ENCODE data around the gene GARNL3.
A peak's percentile ranks its signal among the peaks of the same experiment; 100 is the strongest.

GARNL3 gene

GRCh38 chr9:127411122-127411521 lies 146.5 kb downstream of the GARNL3 start:
- DNase-seq: no peak

DNA sequence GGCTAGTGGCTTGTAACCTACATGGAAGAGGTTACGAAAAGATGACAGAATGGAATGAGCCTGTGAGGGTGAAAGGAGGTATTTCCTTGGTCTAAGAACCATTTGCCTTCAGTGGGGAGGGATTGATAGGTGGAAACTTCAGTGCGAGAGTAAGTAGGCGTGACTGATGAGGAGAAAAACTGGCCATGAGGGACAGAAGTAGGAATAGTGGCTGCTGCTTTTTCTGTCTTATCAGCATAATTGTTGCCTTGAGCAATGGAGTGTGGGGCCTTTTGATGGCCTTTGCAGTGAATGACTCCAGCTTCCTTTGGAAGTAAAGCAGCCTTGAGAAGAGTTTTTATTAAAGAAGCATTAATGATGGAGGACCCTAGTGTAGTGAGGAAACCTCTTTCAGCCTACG lies 150.6 kb downstream of the GARNL3 start:
- DNase-seq: no peak

DNA sequence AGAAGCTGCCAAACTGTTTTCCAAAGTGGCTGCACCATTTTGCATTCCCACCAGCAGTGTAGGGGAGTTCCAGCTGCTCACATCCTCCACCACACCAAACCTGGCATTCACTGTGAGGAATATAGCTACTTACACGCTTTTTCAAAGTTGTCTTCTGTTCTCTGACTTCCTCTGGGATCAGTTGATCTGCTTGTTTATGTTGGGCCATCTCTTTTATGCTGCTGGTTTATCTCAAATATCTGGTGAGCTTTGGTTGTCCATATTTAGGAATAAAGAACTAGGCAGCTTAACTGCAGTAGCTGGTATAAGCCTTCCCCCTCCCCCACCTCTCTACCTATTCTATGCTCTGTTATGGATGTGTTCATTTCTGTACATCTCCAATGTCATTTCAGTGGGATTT lies 151.1 kb downstream of the GARNL3 start:
- DNase-seq: no peak

DNA sequence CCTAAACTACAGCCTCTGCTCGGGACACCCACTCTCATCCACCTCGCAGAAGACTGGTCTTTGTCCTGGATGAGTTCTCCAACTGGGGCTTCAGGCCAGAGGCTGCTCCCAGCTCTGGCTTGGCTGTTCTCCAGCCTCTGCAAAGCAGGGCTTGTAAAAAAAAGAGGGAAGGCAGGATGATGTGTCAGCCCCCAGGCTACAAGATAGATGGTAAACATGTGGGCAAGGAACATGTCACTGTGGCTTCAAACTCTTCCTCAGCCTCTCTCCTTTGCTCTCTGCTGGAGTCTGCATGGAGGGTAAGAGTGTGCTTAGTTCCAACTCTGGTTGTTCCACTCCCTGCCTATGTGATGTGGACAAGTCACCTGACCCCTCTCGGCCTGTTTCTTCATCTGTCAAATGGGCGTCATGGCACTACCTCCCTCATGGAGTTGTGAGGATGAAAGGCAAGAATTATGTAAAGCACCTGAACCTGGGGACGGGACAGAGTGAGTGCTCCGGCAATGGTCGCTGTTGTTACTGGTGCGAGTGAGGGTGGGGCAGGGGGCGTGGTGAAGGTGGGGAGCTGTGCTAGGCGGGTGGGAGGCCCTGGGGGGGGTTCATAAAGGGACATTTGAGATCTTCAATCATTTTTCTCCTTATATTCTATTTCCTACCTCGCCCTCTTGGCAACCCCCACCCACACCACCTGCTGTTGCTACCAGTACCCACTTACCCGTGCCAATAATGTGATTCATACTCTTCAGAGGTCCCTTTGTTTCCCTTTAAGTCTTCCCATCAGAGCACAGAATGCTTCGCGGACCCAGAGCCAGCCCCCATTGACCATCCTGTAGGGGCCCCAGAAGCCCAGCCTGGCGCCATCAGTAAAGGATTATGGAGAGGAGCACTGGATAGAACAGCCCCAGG lies 152.8 kb downstream of the GARNL3 start:
- DNase-seq: peak; percentile 4

- DNase-seq: peak; percentile 19
Observed at GRCh38 chr9:127418037-127418471, 153.5 kb downstream of the GARNL3 start.

DNA sequence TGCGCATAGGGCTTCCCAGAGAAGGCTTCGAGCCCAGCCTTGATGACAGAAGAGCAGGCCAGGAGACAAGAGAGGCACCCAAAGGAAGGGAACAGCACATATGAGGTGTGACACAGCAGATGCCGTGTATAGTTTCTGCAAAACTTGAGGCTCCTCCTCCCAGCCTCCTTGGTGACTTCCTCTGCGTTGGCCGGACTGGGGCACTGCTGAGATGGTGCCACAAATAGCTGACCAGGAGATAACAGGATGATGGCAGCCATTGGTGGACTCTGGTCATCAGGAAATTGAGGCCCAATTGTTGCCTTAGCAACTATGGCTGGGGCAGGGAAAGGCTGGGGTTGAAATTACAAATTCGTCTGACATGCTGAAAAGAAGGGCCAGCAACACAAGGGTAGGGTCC lies 154.8 kb downstream of the GARNL3 start:
- no peak for DNase-seq

GRCh38 chr9:127421057-127421456 lies 156.5 kb downstream of the GARNL3 start:
- no peak for DNase-seq

DNA sequence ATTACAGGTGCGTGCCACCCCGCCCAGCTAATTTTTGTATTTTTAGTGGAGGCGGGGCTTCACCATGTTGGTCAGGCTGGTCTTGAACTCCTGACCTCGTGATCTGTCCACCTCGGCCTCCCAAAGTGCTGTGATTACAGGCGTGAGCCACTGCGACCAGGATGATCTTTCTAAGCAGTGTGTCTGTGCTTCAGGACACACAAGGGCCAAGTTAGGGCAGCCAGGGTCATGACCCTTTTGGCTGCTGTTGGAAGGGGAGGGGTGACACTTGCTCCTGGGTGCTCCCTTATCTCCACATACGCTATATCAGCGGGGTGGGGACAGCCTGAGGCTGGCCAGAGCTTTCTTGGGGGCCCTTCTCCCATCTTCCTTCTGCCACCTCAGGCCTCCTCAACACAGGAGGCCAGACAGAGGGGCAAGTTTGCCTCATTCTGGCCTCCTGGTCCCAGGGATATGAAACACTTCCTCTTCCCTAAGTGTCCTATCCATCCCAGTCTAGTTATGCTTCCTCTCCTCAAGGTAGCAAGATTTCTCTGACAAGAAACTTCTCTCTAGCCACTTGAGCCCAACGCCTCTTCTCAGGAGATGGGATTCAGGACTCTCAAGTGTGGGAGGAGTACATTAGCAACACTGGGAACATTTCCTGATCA lies 157.7 kb downstream of the GARNL3 start:
- no peak for DNase-seq

GRCh38 chr9:127422787-127423186 lies 158.2 kb downstream of the GARNL3 start:
- DNase-seq: no peak

DNA sequence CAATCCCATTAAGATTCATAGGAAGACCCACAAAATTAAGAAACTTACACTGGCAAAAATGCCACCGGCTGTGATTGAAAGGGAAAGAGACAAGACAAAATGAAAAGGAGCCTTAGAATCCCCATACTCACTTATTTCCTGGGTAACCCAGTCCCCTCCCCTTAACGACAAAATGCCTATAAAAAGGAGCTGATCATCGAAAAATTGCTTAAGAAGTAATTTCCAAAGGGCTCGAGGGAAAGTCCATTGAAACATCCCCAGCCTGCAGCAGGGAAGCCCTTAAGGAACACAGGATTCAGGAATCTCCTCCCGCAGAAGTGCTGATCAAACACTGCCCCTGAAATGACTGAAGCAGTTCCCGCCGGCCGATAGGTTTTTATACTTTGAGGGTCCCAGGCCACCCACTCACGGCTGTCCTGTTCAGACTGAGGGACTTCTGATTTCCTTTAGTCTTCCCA lies 158.9 kb downstream of the GARNL3 start:
- DNase-seq: no peak

- DNase-seq: peak; percentile 80
Observed at GRCh38 chr9:127423934-127424675, 159.5 kb downstream of the GARNL3 start, which contains the start of gene ZNF79. TSS of gene ZNF79 (plus strand) at chr9:127424382. CDS start at chr9:127424788, 406 bp downstream.

GRCh38 chr9:127424676-127424999 lies 160.1 kb downstream of the GARNL3 start:
- DNase-seq: no peak

- no peak for DNase-seq
Observed at GRCh38 chr9:127426756-127427155, 162.2 kb downstream of the GARNL3 start.

DNA sequence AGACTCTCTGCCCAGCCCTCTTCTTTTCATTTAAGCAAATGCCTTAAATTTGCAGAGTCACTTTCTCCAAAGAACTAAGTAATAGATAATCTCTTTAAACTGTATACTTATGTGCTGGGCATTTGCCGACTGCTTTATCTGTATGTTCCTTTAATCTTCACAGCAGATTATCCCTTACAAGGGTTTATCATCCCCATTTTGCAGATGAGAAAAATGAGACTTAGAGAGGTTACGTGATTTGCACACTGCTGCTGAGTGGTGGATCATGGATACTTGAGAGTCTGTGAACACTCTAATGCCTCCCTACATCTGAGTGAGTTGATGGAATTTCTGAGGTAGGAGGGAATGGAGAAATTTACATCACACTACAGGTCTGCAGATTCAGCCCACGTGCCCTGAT lies 163.8 kb downstream of the GARNL3 start:
- no peak for DNase-seq

- no peak for DNase-seq
Observed at GRCh38 chr9:127430415-127430814, 165.8 kb downstream of the GARNL3 start.

DNA sequence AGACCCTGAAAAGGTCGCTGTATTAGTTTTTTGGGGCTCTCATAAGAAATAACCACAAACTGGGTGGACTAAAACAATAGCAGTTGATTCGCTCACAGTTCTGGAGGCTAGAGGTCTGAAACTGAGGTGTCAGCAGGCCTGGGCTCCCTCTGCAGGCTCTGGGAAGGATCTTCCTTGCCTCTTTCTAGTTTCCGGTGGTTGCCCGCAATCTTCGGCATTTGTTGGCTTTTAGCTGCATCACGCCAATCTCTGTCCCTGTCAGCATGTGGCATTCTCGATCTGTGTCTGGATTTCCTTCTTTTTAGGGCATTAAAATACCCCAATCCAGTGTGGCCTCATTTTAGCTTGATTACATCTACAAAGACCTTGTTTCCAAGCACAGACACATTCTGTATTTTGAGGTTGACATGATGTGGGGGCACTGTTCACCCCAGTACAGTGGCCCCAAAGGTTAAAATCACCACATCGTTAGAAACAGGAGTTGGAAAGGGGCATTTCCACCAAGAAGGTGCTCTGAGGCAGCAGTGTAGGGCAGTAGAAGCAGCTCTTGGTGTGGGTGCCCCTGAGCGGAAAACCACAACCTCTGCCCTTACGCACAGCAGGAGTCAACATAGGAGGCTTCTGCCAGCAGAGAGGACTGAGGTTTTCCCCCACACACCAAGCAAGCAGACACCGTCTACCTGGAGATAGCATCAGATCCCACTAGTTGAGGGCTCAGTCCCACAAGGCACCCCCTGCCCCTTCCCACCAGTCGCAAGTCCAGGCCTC lies 173.1 kb downstream of the GARNL3 start:
- no peak for DNase-seq

DNA sequence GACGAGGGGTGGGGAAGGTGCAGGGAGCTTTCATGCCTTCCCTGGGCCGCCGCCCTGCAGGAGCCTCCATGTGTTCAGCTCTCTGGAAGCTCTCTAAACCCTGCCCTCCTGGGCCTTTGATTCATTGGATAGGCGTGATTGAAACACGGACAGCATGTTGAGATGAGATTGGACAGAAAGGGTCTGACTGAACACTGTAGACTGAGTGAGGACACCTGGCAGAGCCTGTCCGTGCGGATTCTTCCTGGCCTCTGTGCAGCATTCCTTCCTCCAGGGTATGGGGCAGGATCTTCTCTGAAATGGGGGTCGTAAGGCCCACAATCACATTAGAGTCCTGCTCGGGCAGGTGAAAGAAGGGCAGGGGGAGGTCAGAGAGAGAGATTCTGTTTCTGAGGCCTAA lies 173.8 kb downstream of the GARNL3 start:
- no peak for DNase-seq
